Esophagus muscularis mucosa (tissue), 4 donors: Measurements from ENCODE around the gene ANKRD49. TPM values are rescaled to one million over a fixed set of nuclear protein-coding genes. Genes with fewer than 3 reads are reported as not detected.

Experiments used
- DNase-seq: peaks from one replicate; pipeline ENCODE4 v3.0.0-alpha.2; 2017; ENCODE audit errors: extremely low spot score
- H3K27ac ChIP-seq, 4 donors: fragments of 200-600 bp; sonication (generic); replicated peaks in 1 of 4; 1 replicate in 3 of 4; 2 replicates in 1 of 4; pipeline ENCODE4 v1.5.1; 2016 to 2019; ENCODE audit warnings: mild to moderate bottlenecking in 1 of 4
- H3K27me3 ChIP-seq, 4 donors: fragments of 200-600 bp; sonication (generic); one replicate each; pipeline versions ENCODE4 v1.5.1 to v1.6.0; 2016 to 2019
- H3K36me3 ChIP-seq, 4 donors: fragments of 200-600 bp; sonication (generic); one replicate each; pipeline ENCODE4 v1.5.1; 2016 to 2019
- H3K4me1 ChIP-seq, 4 donors: fragments of 200-600 bp; sonication (generic); one replicate each; pipeline ENCODE4 v1.5.1; 2016 to 2019
- H3K4me3 ChIP-seq, 4 donors: fragments of 200-600 bp; sonication (generic); 1 replicate in 2 of 4; 2 replicates in 2 of 4; pipeline ENCODE4 v1.5.1; 2016 to 2019; ENCODE audit warnings: mild to moderate bottlenecking in 4 of 4, moderate library complexity in 1 of 4
- H3K9me3 ChIP-seq, 4 donors: fragments of 200-600 bp; sonication (generic); 1 replicate in 3 of 4; 2 replicates in 1 of 4; pipeline ENCODE4 v1.5.1; 2016 to 2019
- EP300 ChIP-seq: sonication (generic); formaldehyde crosslinking; IDR thresholded peaks from one replicate; pipeline ENCODE4 v1.6.1; 2017; ENCODE audit warnings: antibody characterized with exemption
- POLR2A ChIP-seq: fragments of 450-650 bp; IDR thresholded peaks from one replicate; pipeline ENCODE4 v1.6.1; 2017; ENCODE audit warnings: antibody characterized with exemption, moderate library complexity, mild to moderate bottlenecking, low read depth
- POLR2AphosphoS5 ChIP-seq, 2 donors: sonication (generic); formaldehyde crosslinking; IDR thresholded peaks; one replicate each; pipeline ENCODE4 v1.6.1; 2017; ENCODE audit warnings: antibody characterized with exemption in 2 of 2
- WGBS: methylation state at CpG from one replicate; pipeline ENCODE4 v1.1.5; 2018; 5-methylcytosine and 5-hydroxymethylcytosine counted together
- intact Hi-C: fragments of 100-400 bp; cut with DNase I; formaldehyde crosslinking; loops from one replicate; pipeline ENCODE4 v1.15.1; 2023
- small RNA-seq, 3 donors: library from RNA; depleted of rRNA; stranded (forward); fragments of <200 nt; gene quantifications; one replicate each; pipeline ENCODE3, GENCODE V24; 2016
- total RNA-seq, 4 donors: library from RNA; depleted of rRNA; stranded (reverse); fragments of >200 nt; gene quantifications; one replicate each; pipeline versions ENCODE4 v1.1.0 to v1.2.1, GENCODE V29; 2016
- TF ChIP-seq, protein P1 (sequence below), 3 experiments: fragments of 200-600 bp in 2 of 3; fragments of 450-650 bp in 1 of 3; sonication (generic) in 2 of 3; IDR thresholded peaks; one replicate each; pipeline ENCODE4 v1.5.1; 2017 to 2019; ENCODE audit warnings: antibody characterized with exemption in 3 of 3, mild to moderate bottlenecking in 2 of 3, moderate library complexity in 1 of 3

The ANKRD49 gene
- total RNA-seq, 4 donors from 2014 or later = 16.2 to 20.8 (median 18.0) TPM

DNA sequence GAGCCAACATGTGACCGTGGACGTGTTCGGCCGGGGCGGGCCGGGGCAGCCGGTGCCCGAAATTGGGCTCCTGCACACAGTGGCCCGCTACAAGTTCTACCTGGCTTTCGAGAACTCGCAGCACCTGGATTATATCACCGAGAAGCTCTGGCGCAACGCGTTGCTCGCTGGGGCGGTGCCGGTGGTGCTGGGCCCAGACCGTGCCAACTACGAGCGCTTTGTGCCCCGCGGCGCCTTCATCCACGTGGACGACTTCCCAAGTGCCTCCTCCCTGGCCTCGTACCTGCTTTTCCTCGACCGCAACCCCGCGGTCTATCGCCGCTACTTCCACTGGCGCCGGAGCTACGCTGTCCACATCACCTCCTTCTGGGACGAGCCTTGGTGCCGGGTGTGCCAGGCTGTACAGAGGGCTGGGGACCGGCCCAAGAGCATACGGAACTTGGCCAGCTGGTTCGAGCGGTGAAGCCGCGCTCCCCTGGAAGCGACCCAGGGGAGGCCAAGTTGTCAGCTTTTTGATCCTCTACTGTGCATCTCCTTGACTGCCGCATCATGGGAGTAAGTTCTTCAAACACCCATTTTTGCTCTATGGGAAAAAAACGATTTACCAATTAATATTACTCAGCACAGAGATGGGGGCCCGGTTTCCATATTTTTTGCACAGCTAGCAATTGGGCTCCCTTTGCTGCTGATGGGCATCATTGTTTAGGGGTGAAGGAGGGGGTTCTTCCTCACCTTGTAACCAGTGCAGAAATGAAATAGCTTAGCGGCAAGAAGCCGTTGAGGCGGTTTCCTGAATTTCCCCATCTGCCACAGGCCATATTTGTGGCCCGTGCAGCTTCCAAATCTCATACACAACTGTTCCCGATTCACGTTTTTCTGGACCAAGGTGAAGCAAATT, 51.7 kb downstream of the ANKRD49 start:
- Histone ChIP-seq H3K27me3 (no peaks in the 10 kb centered on the region), H3K9me3 (no peaks in the 10 kb centered on the region), H3K36me3 (no peaks in the 10 kb centered on the region), H3K4me3 (peak overlapping the region; percentile 78 to 82 (median 80)), H3K27ac (peak overlapping the region; percentile 98 to 99 (median 98)), H3K4me1 (peaks cover 15 to 70% (median 61%) of the 10 kb centered on the region in 4 donors)
- 81% methylated on average over 43 of the region's 54 CpGs for WGBS
- DNase-seq = no peak
- TF ChIP-seq, protein P1, sequence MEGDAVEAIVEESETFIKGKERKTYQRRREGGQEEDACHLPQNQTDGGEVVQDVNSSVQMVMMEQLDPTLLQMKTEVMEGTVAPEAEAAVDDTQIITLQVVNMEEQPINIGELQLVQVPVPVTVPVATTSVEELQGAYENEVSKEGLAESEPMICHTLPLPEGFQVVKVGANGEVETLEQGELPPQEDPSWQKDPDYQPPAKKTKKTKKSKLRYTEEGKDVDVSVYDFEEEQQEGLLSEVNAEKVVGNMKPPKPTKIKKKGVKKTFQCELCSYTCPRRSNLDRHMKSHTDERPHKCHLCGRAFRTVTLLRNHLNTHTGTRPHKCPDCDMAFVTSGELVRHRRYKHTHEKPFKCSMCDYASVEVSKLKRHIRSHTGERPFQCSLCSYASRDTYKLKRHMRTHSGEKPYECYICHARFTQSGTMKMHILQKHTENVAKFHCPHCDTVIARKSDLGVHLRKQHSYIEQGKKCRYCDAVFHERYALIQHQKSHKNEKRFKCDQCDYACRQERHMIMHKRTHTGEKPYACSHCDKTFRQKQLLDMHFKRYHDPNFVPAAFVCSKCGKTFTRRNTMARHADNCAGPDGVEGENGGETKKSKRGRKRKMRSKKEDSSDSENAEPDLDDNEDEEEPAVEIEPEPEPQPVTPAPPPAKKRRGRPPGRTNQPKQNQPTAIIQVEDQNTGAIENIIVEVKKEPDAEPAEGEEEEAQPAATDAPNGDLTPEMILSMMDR (IDR thresholded peaks at IDR 0.05) = no peak
- TF ChIP-seq EP300 (no peak), POLR2AphosphoS5 (IDR thresholded peaks at IDR 0.05) (no peak), POLR2A (no peak)
- intact Hi-C loops = no loop called here

DNA sequence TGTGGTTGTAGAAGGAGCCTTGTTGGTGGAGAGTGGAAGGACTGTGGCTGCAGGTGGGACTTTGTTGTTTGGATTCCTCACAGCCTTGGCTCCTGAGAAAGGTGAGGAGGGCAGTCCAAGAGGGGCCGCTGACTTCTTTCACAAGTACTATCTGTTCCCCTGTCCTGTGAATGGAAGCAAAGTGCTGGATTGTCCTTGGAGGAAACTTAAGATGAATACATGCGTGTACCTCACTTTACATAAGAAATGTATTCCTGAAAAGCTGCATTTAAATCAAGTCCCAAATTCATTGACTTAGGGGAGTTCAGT, 52.3 kb downstream of the ANKRD49 start:
- no peaks in the 10 kb centered on the region for H3K27me3 ChIP-seq
- WGBS = 91% methylated on average over 2 of the region's 2 CpGs
- H3K27ac ChIP-seq = no peak overlapping the region
- intact Hi-C loops = no loop called here
- H3K4me3 ChIP-seq = peak overlapping the region; percentile 78 to 82 (median 80)
- peaks cover 15 to 70% (median 61%) of the 10 kb centered on the region in 4 donors for H3K4me1 ChIP-seq
- TF ChIP-seq POLR2A (no peak), POLR2AphosphoS5 (IDR thresholded peaks at IDR 0.05) (no peak), EP300 (no peak)
- TF ChIP-seq, protein P1 (IDR thresholded peaks at IDR 0.05) = no peak
- no peaks in the 10 kb centered on the region for H3K9me3 ChIP-seq
- no peak for DNase-seq
- H3K36me3 ChIP-seq = no peaks in the 10 kb centered on the region

- 90% methylated on average over 1 of the region's 1 CpG for WGBS
- H3K36me3 ChIP-seq = no peaks in the 10 kb centered on the region
- H3K27me3 ChIP-seq = no peaks in the 10 kb centered on the region
- no peak for DNase-seq
- no peak overlapping the region for H3K27ac ChIP-seq
- intact Hi-C loops = no loop called here
- H3K4me1 ChIP-seq = peaks cover 15 to 70% (median 61%) of the 10 kb centered on the region in 4 donors
- peak overlapping the region; percentile 3 to 80 (median 43) for H3K4me3 ChIP-seq
- TF ChIP-seq POLR2A = no peak
- no peak for TF ChIP-seq POLR2AphosphoS5 (IDR thresholded peaks at IDR 0.05)
- H3K9me3 ChIP-seq = no peaks in the 10 kb centered on the region
These were observed 53.1 kb downstream of the ANKRD49 start for GRCh38 chr11:94546886-94547285.

DNA sequence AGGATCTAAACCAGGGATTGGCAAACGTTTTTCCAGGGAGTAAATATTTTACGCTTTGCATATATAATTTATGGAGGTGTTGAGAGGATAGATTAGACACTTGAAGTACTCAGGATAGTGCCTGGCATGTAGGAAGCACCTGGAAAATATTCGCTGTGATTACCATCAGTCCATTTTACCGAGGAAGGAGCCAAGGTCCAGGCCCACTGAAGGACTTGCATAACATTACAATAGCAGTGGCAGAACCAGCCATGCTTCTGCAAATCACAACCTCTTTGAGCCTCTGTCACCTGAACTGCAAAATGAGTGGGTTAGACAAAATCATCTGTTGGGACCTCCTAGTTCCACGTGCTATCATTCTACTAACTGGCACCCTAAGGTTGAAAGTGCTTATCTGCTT, 55.4 kb downstream of the ANKRD49 start:
- no peaks in the 10 kb centered on the region for H3K9me3 ChIP-seq
- no peaks in the 10 kb centered on the region for H3K36me3 ChIP-seq
- intact Hi-C loops = no loop called here
- no peaks in the 10 kb centered on the region for H3K27me3 ChIP-seq
- no peak overlapping the region for H3K4me3 ChIP-seq
- H3K27ac ChIP-seq = no peak overlapping the region
- 68% methylated on average over 5 of the region's 5 CpGs for WGBS
- no peak for DNase-seq
- H3K4me1 ChIP-seq = peaks cover 8 to 56% (median 47%) of the 10 kb centered on the region in 4 donors
- TF ChIP-seq, protein P1 (IDR thresholded peaks at IDR 0.05) = no peak
- TF ChIP-seq EP300 (no peak), POLR2A (no peak), POLR2AphosphoS5 (IDR thresholded peaks at IDR 0.05) (no peak)

Small RNA genes within 50 kb of the gene (small RNA-seq; reads per million reads assigned to genes)
- 0 to 0.19 (median 0) reads per million in 3 donors for gene MIR548L

Other genes with a start within 250 kb of the ANKRD49 start
- gene IZUMO1R, start 189.4 kb upstream of the ANKRD49 start, total RNA-seq = not detected
- gene GPR83, start 92.6 kb upstream of the ANKRD49 start, total RNA-seq = under 1 TPM in 3 of 4 donors, not detected in 1; 0.17 to 0.40 (median 0.32) TPM
- gene MRE11, start 140 bp upstream of the ANKRD49 start, total RNA-seq = 10 to 100 TPM in 3 of 4 donors, 1 to 10 TPM in 1; 9.9 to 12.9 (median 11.2) TPM
- gene C11orf97, start 18.5 kb downstream of the ANKRD49 start, total RNA-seq = not detected
- gene FUT4, start 49.9 kb downstream of the ANKRD49 start, total RNA-seq = 1 to 10 TPM; 5.5 to 8.8 (median 7.2) TPM
- 1 to 10 TPM; 3.2 to 4.5 (median 4.1) TPM for gene PIWIL4, start 73.4 kb downstream of the ANKRD49 start, total RNA-seq